ENCODE data around the gene WDR6.

Gene WDR6

GRCh38 chr3:49017229-49017970 is 10.2 kb downstream of the WDR6 start:
- Histone ChIP-seq H3K36me3 (ENCODE audit: low read depth) (peaks cover 45% of the 10 kb centered on the region), H3K4me1 (ENCODE audit: insufficient read depth, poor library complexity, severe bottlenecking) (peaks cover 4% of the 10 kb centered on the region), H3K27ac (ENCODE audit: poor library complexity, severe bottlenecking) (peak overlapping the region; percentile 88), H3K4me3 (ENCODE audit: severe bottlenecking) (peak overlapping the region; percentile 55), H3K9me3 (ENCODE audit: severe bottlenecking) (no peaks in the 10 kb centered on the region), H3K27me3 (ENCODE audit: insufficient read depth, poor library complexity, severe bottlenecking) (no peaks in the 10 kb centered on the region)
- no peak for DNase-seq (ENCODE audit: low spot score)
- ATAC-seq (ENCODE audit: low read depth), result 0 out of 3 replicates have a peak, but pooled peaks have one; percentile 0
- no peak for TF ChIP-seq CTCF (IDR thresholded peaks at IDR 0.05; ENCODE audit: poor library complexity, severe bottlenecking)

DNA sequence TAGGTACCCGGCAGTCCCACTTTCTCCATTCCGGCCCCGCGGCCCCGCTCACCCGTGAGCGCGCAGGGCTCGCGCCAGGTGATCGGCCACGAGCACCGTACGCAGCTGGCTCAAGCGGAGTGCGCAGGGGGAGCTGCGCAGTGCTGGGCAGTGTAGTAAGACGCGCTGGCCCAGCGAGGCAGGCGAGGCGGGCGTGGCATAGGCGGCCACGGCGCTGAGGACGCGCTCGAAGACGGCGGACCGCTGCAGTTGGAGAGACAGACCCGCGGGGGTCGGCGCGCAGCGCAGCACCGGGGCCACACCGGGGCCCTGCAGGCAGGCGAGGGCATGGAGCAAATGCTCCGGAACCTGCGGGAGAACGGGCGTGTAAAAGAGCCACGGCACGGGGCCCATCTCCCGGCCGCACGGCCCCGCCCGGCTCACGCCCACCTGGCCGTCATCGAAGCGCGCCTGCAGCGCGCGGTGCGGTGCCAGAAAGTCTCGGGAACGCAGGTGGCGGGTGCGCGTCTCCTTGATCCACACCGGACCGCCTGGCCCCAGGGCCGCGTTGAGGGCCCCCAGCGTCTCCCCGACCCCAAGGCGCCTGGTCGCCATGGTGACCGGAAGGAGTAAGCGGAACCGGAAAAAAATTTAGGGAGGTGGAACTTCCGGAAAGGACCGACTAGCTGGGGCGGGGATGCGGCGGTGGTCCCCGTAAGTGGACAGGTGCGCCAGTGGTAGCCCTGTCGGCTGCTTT is 10.9 kb downstream of the WDR6 start, which contains the start of gene DALRD3:
TSS of gene DALRD3 (minus strand) at position 610 of the 736 bp plus-strand sequence. CDS start at position 594, 16 bp downstream.
- DNase-seq (ENCODE audit: low spot score), result no peak
- peak; percentile 29 for ATAC-seq (ENCODE audit: low read depth)
- Histone ChIP-seq H3K36me3 (ENCODE audit: low read depth) (peaks cover 43% of the 10 kb centered on the region), H3K4me3 (ENCODE audit: severe bottlenecking) (peak within 1 kb of the TSS; percentile 55), H3K27ac (ENCODE audit: poor library complexity, severe bottlenecking) (peak within 1 kb of the TSS; percentile 88), H3K9me3 (ENCODE audit: severe bottlenecking) (no peaks in the 10 kb centered on the region), H3K27me3 (ENCODE audit: insufficient read depth, poor library complexity, severe bottlenecking) (no peaks in the 10 kb centered on the region), H3K4me1 (ENCODE audit: insufficient read depth, poor library complexity, severe bottlenecking) (peaks cover 4% of the 10 kb centered on the region)
- no peak for TF ChIP-seq CTCF (IDR thresholded peaks at IDR 0.05; ENCODE audit: poor library complexity, severe bottlenecking)

GRCh38 chr3:49018707-49019006 is 11.5 kb downstream of the WDR6 start:
- H3K36me3 ChIP-seq (ENCODE audit: low read depth), result peaks cover 43% of the 10 kb centered on the region
- peak overlapping the region; percentile 55 for H3K4me3 ChIP-seq (ENCODE audit: severe bottlenecking)
- ATAC-seq (ENCODE audit: low read depth) (no peak), DNase-seq (ENCODE audit: low spot score) (no peak)
- H3K9me3 ChIP-seq (ENCODE audit: severe bottlenecking), result no peaks in the 10 kb centered on the region
- TF ChIP-seq CTCF (IDR thresholded peaks at IDR 0.05; ENCODE audit: poor library complexity, severe bottlenecking), result no peak
- H3K27ac ChIP-seq (ENCODE audit: poor library complexity, severe bottlenecking), result peak overlapping the region; percentile 88
- H3K4me1 ChIP-seq (ENCODE audit: insufficient read depth, poor library complexity, severe bottlenecking), result peaks cover 4% of the 10 kb centered on the region
- no peaks in the 10 kb centered on the region for H3K27me3 ChIP-seq (ENCODE audit: insufficient read depth, poor library complexity, severe bottlenecking)

DNA sequence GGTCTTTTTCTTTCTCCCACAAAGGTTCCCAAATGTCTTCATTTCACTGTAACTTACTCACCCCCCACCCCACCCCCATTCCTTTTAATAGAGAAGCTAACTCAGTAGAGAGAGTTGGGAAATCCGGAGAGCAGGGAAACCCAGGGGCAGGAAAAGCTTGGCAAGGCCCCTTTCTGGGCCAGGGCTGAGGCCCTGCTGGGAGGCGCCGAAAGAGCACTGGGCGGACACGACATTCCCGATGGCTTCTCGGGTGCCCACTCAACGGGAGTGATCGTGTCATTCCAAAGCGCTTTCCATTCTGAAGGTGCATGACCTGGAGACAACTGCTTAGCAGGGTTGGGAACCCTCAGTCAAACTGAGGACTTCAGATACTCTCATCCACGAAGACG is 12.7 kb downstream of the WDR6 start:
- no peaks in the 10 kb centered on the region for H3K27me3 ChIP-seq (ENCODE audit: insufficient read depth, poor library complexity, severe bottlenecking)
- H3K36me3 ChIP-seq (ENCODE audit: low read depth), result peaks cover 43% of the 10 kb centered on the region
- H3K27ac ChIP-seq (ENCODE audit: poor library complexity, severe bottlenecking), result peak overlapping the region; percentile 88
- H3K9me3 ChIP-seq (ENCODE audit: severe bottlenecking), result no peaks in the 10 kb centered on the region
- no peak for ATAC-seq (ENCODE audit: low read depth)
- peak overlapping the region; percentile 75 for H3K4me3 ChIP-seq (ENCODE audit: severe bottlenecking)
- no peak for DNase-seq (ENCODE audit: low spot score)
- H3K4me1 ChIP-seq (ENCODE audit: insufficient read depth, poor library complexity, severe bottlenecking), result peaks cover 4% of the 10 kb centered on the region
- no peak for TF ChIP-seq CTCF (IDR thresholded peaks at IDR 0.05; ENCODE audit: poor library complexity, severe bottlenecking)
